Spleen (tissue), 7 donors: Measurements from ENCODE around the gene NUP62CL.

ENCODE experiments used
- POLR2AphosphoS5 ChIP-seq, 3 donors: sonication (generic); formaldehyde crosslinking; IDR thresholded peaks; one replicate each; pipeline ENCODE4 v1.5.1; 2017; ENCODE audit warnings: antibody characterized with exemption in 3 of 3
- TF ChIP-seq, protein P1 (sequence below), 11 experiments: fragments of 200-600 bp in 7 of 11; fragments of 450-650 bp in 4 of 11; sonication (generic) in 4 of 11; IDR thresholded peaks in 8 of 11; conservative IDR thresholded peaks in 3 of 11; 1 replicate in 7 of 11; 2 replicates in 4 of 11; pipeline versions ENCODE4 v1.4.0 to v1.8.0; 2016 to 2021; ENCODE audit warnings: antibody characterized with exemption in 11 of 11, inconsistent platforms in 4 of 11, mild to moderate bottlenecking in 1 of 11
- donor health status: DM: no; HTN: no; CAD: no; lungs with moderate emphysema.
- donor health status: DM: no; HTN: no; CAD: no.
- donor health status: DM: no; HTN: no; CAD: no.

DNA sequence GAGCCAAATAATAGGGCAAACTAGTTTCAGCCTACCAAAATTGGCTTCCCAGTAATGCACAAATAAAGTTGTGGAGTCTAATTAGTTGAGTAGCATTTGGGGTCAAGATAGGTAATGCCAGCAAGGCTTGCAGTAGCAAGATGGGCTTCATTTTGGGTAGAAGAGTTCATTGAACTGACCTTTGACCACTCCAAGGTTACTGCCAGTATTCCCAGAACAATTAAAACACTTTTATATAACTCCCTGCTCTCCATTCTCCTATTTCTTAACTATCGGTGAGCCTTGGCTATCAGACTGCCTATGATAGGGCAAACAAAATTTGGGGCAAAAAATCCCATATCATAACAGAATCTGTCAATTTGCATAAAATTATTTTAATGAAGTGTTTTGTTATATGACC lies 7.2 kb upstream of the NUP62CL start:
- TF ChIP-seq, protein P1, sequence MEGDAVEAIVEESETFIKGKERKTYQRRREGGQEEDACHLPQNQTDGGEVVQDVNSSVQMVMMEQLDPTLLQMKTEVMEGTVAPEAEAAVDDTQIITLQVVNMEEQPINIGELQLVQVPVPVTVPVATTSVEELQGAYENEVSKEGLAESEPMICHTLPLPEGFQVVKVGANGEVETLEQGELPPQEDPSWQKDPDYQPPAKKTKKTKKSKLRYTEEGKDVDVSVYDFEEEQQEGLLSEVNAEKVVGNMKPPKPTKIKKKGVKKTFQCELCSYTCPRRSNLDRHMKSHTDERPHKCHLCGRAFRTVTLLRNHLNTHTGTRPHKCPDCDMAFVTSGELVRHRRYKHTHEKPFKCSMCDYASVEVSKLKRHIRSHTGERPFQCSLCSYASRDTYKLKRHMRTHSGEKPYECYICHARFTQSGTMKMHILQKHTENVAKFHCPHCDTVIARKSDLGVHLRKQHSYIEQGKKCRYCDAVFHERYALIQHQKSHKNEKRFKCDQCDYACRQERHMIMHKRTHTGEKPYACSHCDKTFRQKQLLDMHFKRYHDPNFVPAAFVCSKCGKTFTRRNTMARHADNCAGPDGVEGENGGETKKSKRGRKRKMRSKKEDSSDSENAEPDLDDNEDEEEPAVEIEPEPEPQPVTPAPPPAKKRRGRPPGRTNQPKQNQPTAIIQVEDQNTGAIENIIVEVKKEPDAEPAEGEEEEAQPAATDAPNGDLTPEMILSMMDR (IDR thresholded peaks at IDR 0.05 in 8 of 11, conservative IDR thresholded peaks at IDR 0.05 in 3 of 11) = no peak
- TF ChIP-seq POLR2AphosphoS5 (IDR thresholded peaks at IDR 0.05) = no peak
